DOHH2 (cell line): ENCODE data around the gene RRP1.
A peak's percentile ranks its signal among the peaks of the same experiment; 100 is the strongest.

Source experiments
- H3F3A ChIP-seq: fragments of 200-600 bp; sonication (generic), shearing (Covaris generic); 2 replicates; pipeline ENCODE4 v1.6.0; 2016; ENCODE audit warnings: antibody characterized with exemption, mild to moderate bottlenecking; ENCODE audit not compliant: control insufficient read depth, insufficient read depth
- H3K27ac ChIP-seq: fragments of 200-600 bp; sonication (generic); 2 replicates; pipeline ENCODE4 v1.5.1; 2014; ENCODE audit warnings: low read depth, mild to moderate bottlenecking, low read length, moderate library complexity
- H3K27me3 ChIP-seq: fragments of 200-600 bp; sonication (generic); 2 replicates; pipeline ENCODE4 v1.6.1; 2014; ENCODE audit warnings: mild to moderate bottlenecking, low read length, mixed read lengths; ENCODE audit not compliant: control insufficient read depth
- H3K36me3 ChIP-seq: fragments of 200-600 bp; sonication (generic); 2 replicates; pipeline ENCODE4 v1.6.1; 2014; ENCODE audit warnings: mild to moderate bottlenecking, low read length, moderate library complexity, mixed read lengths; ENCODE audit not compliant: control insufficient read depth
- H3K4me1 ChIP-seq: fragments of 200-600 bp; sonication (generic); 2 replicates; pipeline ENCODE4 v1.6.1; 2014; ENCODE audit warnings: mild to moderate bottlenecking, low read length, mixed read lengths; ENCODE audit not compliant: control insufficient read depth
- H3K4me2 ChIP-seq: fragments of 200-600 bp; sonication (generic); 2 replicates; pipeline ENCODE4 v1.6.0; 2014; ENCODE audit warnings: mild to moderate bottlenecking, low read length, moderate library complexity
- H3K4me3 ChIP-seq: fragments of 200-600 bp; sonication (generic); 2 replicates; pipeline ENCODE4 v1.5.1; 2014; ENCODE audit warnings: mild to moderate bottlenecking, low read length, mixed read lengths
- H3K79me2 ChIP-seq: fragments of 200-600 bp; sonication (generic); 2 replicates; pipeline ENCODE4 v1.6.1; 2014; ENCODE audit warnings: mild to moderate bottlenecking, low read length, mixed read lengths; ENCODE audit not compliant: control insufficient read depth
- H3K9me2 ChIP-seq: fragments of 200-600 bp; sonication (generic); replicated peaks from 2 replicates; pipeline ENCODE4 v1.6.1; 2014; ENCODE audit warnings: mild to moderate bottlenecking, low read length, mixed read lengths; ENCODE audit not compliant: control insufficient read depth
- H3K9me3 ChIP-seq: fragments of 200-600 bp; sonication (generic); 2 replicates; pipeline ENCODE4 v1.6.1; 2014; ENCODE audit warnings: antibody characterized with exemption, low read length, mixed read lengths; ENCODE audit not compliant: control insufficient read depth, insufficient read depth
- H4K20me1 ChIP-seq: fragments of 200-600 bp; sonication (generic); 2 replicates; pipeline ENCODE4 v1.6.0; 2014; ENCODE audit warnings: low read depth, mild to moderate bottlenecking, antibody characterized with exemption, low read length, moderate library complexity; ENCODE audit not compliant: control insufficient read depth, insufficient read depth
- EZH2phosphoT487 ChIP-seq: fragments of 200-600 bp; sonication (generic); IDR thresholded peaks from 2 replicates; pipeline ENCODE4 v1.6.1; 2017; ENCODE audit warnings: borderline replicate concordance, mild to moderate bottlenecking, antibody characterized with exemption, low read length, moderate library complexity, mixed read lengths
- TF ChIP-seq, protein P1 (sequence below): fragments of 200-600 bp; sonication (generic); IDR thresholded peaks from one replicate; pipeline ENCODE4 v1.5.1; 2014; ENCODE audit warnings: antibody characterized with exemption, mild to moderate bottlenecking, low read depth, low read length; ENCODE audit not compliant: poor library complexity, severe bottlenecking

The RRP1 gene

DNA sequence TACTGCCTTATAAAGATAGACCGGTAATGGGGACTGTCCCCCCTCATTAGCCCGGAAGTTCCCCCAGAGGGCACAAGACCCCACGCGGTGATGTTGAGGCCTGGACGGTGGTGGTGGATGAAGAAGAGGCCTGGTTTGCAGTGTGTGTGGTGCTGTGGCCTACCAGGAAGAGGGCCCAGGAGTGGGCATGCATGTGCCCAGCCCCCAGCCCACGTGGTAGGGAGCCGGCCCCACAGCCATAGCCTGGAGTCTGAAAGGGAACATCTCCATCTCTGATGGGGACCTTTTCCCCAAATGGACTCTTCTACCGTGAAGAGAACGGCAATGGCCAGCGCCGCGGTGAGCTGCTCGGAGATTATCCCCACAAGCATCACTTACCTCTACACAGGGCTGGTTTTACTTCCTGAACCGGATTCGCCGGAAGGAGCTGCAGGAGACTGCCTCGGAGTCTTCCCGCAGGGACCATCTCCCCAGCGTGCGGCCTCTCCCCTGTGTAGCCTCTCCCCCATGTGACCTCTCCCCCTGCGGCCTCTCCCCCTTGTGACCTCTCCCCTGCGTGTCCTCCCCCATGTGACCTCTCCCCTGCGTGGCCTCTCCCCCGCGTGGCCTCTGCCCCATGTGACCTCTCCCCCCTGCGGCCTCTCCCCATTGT lies 20.6 kb downstream of the RRP1 start:
- Histone ChIP-seq H3K36me3 (peaks cover 26% of the 10 kb centered on the region), H3K4me3 (peak overlapping the region; percentile 73), H3F3A (peaks cover 19% of the 10 kb centered on the region), H3K27me3 (no peaks in the 10 kb centered on the region), H3K79me2 (peaks cover 40% of the 10 kb centered on the region), H3K9me3 (no peaks in the 10 kb centered on the region), H3K4me2 (peak overlapping the region; percentile 92), H4K20me1 (peaks cover 9% of the 10 kb centered on the region; the same call in 1 of the 2 replicates), H3K27ac (peak overlapping the region; percentile 73), H3K4me1 (peaks cover 63% of the 10 kb centered on the region), H3K9me2 (no peaks in the 10 kb centered on the region)
- TF ChIP-seq, protein P1, sequence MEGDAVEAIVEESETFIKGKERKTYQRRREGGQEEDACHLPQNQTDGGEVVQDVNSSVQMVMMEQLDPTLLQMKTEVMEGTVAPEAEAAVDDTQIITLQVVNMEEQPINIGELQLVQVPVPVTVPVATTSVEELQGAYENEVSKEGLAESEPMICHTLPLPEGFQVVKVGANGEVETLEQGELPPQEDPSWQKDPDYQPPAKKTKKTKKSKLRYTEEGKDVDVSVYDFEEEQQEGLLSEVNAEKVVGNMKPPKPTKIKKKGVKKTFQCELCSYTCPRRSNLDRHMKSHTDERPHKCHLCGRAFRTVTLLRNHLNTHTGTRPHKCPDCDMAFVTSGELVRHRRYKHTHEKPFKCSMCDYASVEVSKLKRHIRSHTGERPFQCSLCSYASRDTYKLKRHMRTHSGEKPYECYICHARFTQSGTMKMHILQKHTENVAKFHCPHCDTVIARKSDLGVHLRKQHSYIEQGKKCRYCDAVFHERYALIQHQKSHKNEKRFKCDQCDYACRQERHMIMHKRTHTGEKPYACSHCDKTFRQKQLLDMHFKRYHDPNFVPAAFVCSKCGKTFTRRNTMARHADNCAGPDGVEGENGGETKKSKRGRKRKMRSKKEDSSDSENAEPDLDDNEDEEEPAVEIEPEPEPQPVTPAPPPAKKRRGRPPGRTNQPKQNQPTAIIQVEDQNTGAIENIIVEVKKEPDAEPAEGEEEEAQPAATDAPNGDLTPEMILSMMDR: no peak
- TF ChIP-seq EZH2phosphoT487: no peak

DNA sequence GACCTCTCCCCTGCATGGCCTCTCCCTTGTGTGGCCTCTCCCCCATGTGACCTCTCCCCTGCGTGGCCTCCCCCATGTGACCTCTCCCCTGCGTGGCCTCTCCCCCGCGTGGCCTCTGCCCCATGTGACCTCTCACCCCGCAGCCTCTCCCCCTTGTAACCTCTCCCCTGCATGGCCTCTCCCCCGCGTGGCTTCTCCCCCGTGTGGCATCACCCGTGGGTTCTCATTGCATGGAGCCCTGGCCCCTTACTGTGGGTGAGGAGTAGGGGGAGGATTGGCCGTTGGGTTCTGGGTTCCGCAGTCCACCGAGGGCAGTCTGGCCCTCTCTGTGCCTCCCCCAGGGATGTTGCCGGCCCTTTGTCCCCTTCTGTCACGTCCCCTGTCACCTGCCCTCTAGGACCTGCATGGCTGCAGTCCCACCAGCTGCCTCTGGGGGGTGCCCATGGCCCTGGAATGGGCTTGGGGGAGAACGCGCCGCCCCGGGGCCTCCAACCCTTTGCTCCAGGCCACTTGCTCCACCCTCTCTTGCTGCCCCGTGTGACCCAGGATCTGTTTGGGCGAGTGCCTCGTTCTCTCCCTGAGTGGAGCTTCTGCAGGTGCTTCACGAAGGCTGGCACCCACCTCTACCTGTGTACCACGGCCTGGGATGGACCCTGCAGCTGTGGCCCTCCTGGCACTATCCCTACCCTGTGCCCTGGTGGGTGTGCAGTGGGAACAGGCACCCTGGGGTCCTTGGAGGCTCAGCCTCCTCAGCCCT lies 21.3 kb downstream of the RRP1 start:
- peaks cover 15% of the 10 kb centered on the region for H3F3A ChIP-seq
- peaks cover 56% of the 10 kb centered on the region for H3K4me1 ChIP-seq
- peak overlapping the region; percentile 73 for H3K4me3 ChIP-seq
- peak overlapping the region; percentile 92 for H3K4me2 ChIP-seq
- H3K9me2 ChIP-seq: no peaks in the 10 kb centered on the region
- TF ChIP-seq EZH2phosphoT487: no peak
- TF ChIP-seq, protein P1: peak; percentile 94
- H3K9me3 ChIP-seq: no peaks in the 10 kb centered on the region
- peaks cover 40% of the 10 kb centered on the region for H3K79me2 ChIP-seq
- no peaks in the 10 kb centered on the region for H3K27me3 ChIP-seq
- H4K20me1 ChIP-seq: peaks cover 9% of the 10 kb centered on the region; the same call in 1 of the 2 replicates
- peak overlapping the region; percentile 73 for H3K27ac ChIP-seq
- peaks cover 22% of the 10 kb centered on the region for H3K36me3 ChIP-seq

DNA sequence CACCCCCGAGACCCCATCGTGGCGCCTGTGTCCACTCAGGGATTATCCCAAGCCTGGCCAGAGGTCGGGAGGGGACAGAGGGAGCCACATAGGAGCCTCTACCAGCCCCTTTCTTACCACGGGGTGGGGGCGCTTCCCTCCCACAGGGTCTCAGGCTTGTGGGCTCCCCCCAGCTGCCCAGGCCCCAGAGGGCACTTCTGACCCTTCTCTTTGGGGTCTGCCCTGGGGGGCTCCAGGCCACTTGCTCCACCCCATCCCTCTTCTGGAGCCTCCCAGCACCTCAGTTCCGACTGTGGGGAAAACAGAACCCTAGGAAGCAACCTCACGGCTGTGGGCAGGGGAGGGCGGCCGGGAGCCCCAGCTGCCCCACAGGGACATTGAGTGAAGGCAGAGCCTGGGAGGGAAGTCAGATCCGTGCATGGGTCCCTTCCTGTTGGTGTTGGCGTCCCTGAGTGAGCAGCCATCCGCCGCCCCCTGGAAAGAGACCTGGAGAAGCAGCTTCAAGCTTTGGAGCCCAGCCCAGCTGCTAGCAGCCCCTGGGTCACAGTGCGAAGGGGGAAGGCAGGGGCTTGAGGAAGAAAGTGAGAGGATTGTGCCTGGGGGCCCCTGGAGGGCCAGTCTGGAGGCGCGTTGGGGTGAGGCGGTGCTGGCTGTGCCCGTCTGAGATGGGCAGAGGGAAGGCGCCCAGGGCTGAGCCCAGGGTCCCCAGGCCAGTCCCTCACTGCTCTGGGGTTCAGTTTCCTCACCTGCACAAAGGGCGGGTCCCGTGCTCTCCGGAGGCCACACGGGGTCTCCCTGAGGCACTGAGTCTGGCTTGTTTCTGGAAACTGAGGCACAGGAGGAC lies 22.1 kb downstream of the RRP1 start:
- Histone ChIP-seq H3K9me2 (no peaks in the 10 kb centered on the region), H3K4me1 (peaks cover 49% of the 10 kb centered on the region), H3K4me2 (peak overlapping the region; percentile 92), H3K4me3 (no peak overlapping the region), H3K9me3 (no peaks in the 10 kb centered on the region), H3K79me2 (peaks cover 35% of the 10 kb centered on the region), H4K20me1 (peaks cover 9% of the 10 kb centered on the region; the same call in 1 of the 2 replicates), H3K27ac (no peak overlapping the region), H3K36me3 (peaks cover 14% of the 10 kb centered on the region), H3K27me3 (no peaks in the 10 kb centered on the region), H3F3A (0 out of 2 replicates have a peak, but pooled peaks cover 8% of the 10 kb centered on the region)
- no peak for TF ChIP-seq EZH2phosphoT487
- TF ChIP-seq, protein P1: no peak
